SK-N-SH (cell line): ENCODE results near the gene PTPN14. TPM values are rescaled to one million over a fixed set of nuclear protein-coding genes. Genes with fewer than 3 reads are reported as not detected.

Experiments used
- CTCF ChIA-PET: fragments of 300-600, 350-600 bp; formaldehyde crosslinking; extraction: SDS; loops from one replicate; lab custom pipeline; 2021; lab: Yijun Ruan, JAX
- POLR2A ChIA-PET: fragments of 350-600 bp; sonication (Branson Sonifier 250); formaldehyde crosslinking; extraction: SDS; loops from one replicate; lab custom pipeline; 2020; ENCODE audit warnings: antibody characterized with exemption, inconsistent platforms; lab: Yijun Ruan, JAX
- DNase-seq: peaks from one replicate; pipeline ENCODE4 v3.0.0; 2012
- H2AFZ ChIP-seq: fragments of 200-600 bp; sonication (generic); 2 replicates; pipeline ENCODE4 v1.8.1; 2016; ENCODE audit warnings: antibody characterized with exemption, mild to moderate bottlenecking, low read depth
- H3F3A ChIP-seq: fragments of 200-600 bp; sonication (generic); replicated peaks from 2 replicates; pipeline ENCODE3; 2016; ENCODE audit warnings: antibody characterized with exemption, mild to moderate bottlenecking; ENCODE audit not compliant: insufficient read depth
- H3K27ac ChIP-seq, 2 experiments: fragments of 200-500 bp in 1 of 2; fragments of 200-600 bp in 1 of 2; sonication (Bioruptor generic) in 1 of 2; sonication (generic), shearing (Covaris generic) in 1 of 2; 2 replicates each; pipeline versions ENCODE4 v1.5.1 to v1.6.1; 2014 to 2016; ENCODE audit warnings: low read depth in 2 of 2, inconsistent platforms in 1 of 2, low read length in 1 of 2, mild to moderate bottlenecking in 1 of 2, mixed read lengths in 1 of 2
- H3K27me3 ChIP-seq: fragments of 200-600 bp; sonication (generic), shearing (Covaris generic); 2 replicates; pipeline ENCODE4 v1.6.1; 2016; ENCODE audit warnings: mixed run types; ENCODE audit not compliant: insufficient read depth
- H3K36me3 ChIP-seq, 2 experiments: fragments of 200-500 bp in 1 of 2; fragments of 200-600 bp in 1 of 2; sonication (Bioruptor generic) in 1 of 2; sonication (generic) in 1 of 2; replicated peaks in 1 of 2; 2 replicates each; pipeline versions ENCODE3 to v1.5.1; 2014 to 2016; ENCODE audit warnings: low read length in 1 of 2, mild to moderate bottlenecking in 1 of 2; ENCODE audit not compliant: insufficient read depth in 2 of 2, control insufficient read depth in 1 of 2
- H3K4me1 ChIP-seq, 2 experiments: fragments of 200-500 bp in 1 of 2; fragments of 200-600 bp in 1 of 2; sonication (Bioruptor generic) in 1 of 2; sonication (generic), shearing (Covaris generic) in 1 of 2; 2 replicates each; pipeline versions ENCODE4 v1.5.1 to v1.6.1; 2014 to 2016; ENCODE audit warnings: low read depth in 1 of 2, low read length in 1 of 2, mixed run types in 1 of 2; ENCODE audit not compliant: insufficient read depth in 2 of 2, control insufficient read depth in 1 of 2
- H3K4me2 ChIP-seq: fragments of 200-600 bp; sonication (generic), shearing (Covaris generic); 2 replicates; pipeline ENCODE4 v1.6.1; 2017; ENCODE audit warnings: mixed run types
- H3K4me3 ChIP-seq, 2 experiments: fragments of 200-500 bp in 1 of 2; fragments of 200-600 bp in 1 of 2; sonication (Bioruptor generic) in 1 of 2; sonication (generic), shearing (Covaris generic) in 1 of 2; 2 replicates each; pipeline versions ENCODE4 v1.5.1 to v1.8.1; 2014 to 2016; ENCODE audit warnings: low read depth in 2 of 2, inconsistent platforms in 1 of 2, low read length in 1 of 2, mild to moderate bottlenecking in 1 of 2, mixed read lengths in 1 of 2, moderate library complexity in 1 of 2
- H3K79me2 ChIP-seq: fragments of 200-600 bp; sonication (generic); 2 replicates; pipeline ENCODE4 v1.8.1; 2017; ENCODE audit warnings: mild to moderate bottlenecking; ENCODE audit not compliant: insufficient read depth
- H3K9ac ChIP-seq: fragments of 200-600 bp; sonication (generic); 2 replicates; pipeline ENCODE4 v1.6.1; 2017; ENCODE audit warnings: mixed run types
- H3K9me2 ChIP-seq: fragments of 200-600 bp; sonication (generic); 2 replicates; pipeline ENCODE4 v1.6.1; 2017; ENCODE audit warnings: mixed run types
- H3K9me3 ChIP-seq: fragments of 200-600 bp; sonication (generic); 2 replicates; pipeline ENCODE4 v1.6.1; 2017; ENCODE audit warnings: mixed run types, mild to moderate bottlenecking, moderate library complexity
- H4K20me1 ChIP-seq: fragments of 200-600 bp; sonication (generic); 2 replicates; pipeline ENCODE4 v1.6.1; 2017; ENCODE audit warnings: mild to moderate bottlenecking, mixed run types; ENCODE audit not compliant: insufficient read depth
- CTCF ChIP-seq: fragments of 200-600 bp; sonication (generic); IDR thresholded peaks from 2 replicates; pipeline ENCODE4 v1.6.1; 2017; ENCODE audit warnings: antibody characterized with exemption, mild to moderate bottlenecking, moderate library complexity
- ELF1 ChIP-seq: IDR thresholded peaks from 2 replicates; pipeline ENCODE4 v1.4.0; 2012
- EP300 ChIP-seq, 2 experiments: IDR thresholded peaks; 2 replicates each; pipeline versions ENCODE4 v1.4.0 to v1.6.1; 2012; ENCODE audit warnings: borderline replicate concordance in 1 of 2, low read depth in 1 of 2, low read length in 1 of 2
- FOSL2 ChIP-seq: IDR thresholded peaks from 2 replicates; pipeline ENCODE4 v1.4.0; 2012; ENCODE audit warnings: low read depth, mild to moderate bottlenecking, moderate library complexity, borderline replicate concordance
- FOXM1 ChIP-seq: IDR thresholded peaks from 2 replicates; pipeline ENCODE4 v1.4.0; 2012; ENCODE audit warnings: low read depth, mild to moderate bottlenecking
- GABPA ChIP-seq: IDR thresholded peaks from 2 replicates; pipeline ENCODE4 v1.4.0; 2012; ENCODE audit warnings: low read depth, mild to moderate bottlenecking
- MAX ChIP-seq: IDR thresholded peaks from 2 replicates; pipeline ENCODE4 v1.4.0; 2012; ENCODE audit warnings: low read depth
- MEF2A ChIP-seq: IDR thresholded peaks from 2 replicates; pipeline ENCODE4 v1.4.0; 2012; ENCODE audit warnings: low read depth, borderline replicate concordance
- MXI1 ChIP-seq: IDR thresholded peaks from 2 replicates; pipeline ENCODE4 v1.6.1; 2012; ENCODE audit warnings: mild to moderate bottlenecking, low read depth, low read length, improper control_type of control experiment
- NFIC ChIP-seq: IDR thresholded peaks from 2 replicates; pipeline ENCODE4 v1.4.0; 2012; ENCODE audit warnings: borderline replicate concordance
- PBX3 ChIP-seq: IDR thresholded peaks from 2 replicates; pipeline ENCODE4; 2012
- RCOR1 ChIP-seq: fragments of 150-350 bp; IDR thresholded peaks from 2 replicates; pipeline ENCODE4 v1.6.1; 2017; ENCODE audit warnings: antibody characterized with exemption, low read length
- RXRA ChIP-seq: IDR thresholded peaks from 2 replicates; pipeline ENCODE4 v1.4.0; 2012; ENCODE audit warnings: low read depth, mild to moderate bottlenecking, borderline replicate concordance
- SIN3A ChIP-seq: IDR thresholded peaks from 2 replicates; pipeline ENCODE4 v1.6.1; 2012; ENCODE audit warnings: low read depth, mild to moderate bottlenecking, low read length, moderate library complexity, borderline replicate concordance
- TAF1 ChIP-seq: IDR thresholded peaks from 2 replicates; pipeline ENCODE4 v1.6.1; 2012; ENCODE audit warnings: low read depth, mild to moderate bottlenecking, low read length, moderate library complexity, borderline replicate concordance
- TCF12 ChIP-seq: IDR thresholded peaks from 2 replicates; pipeline ENCODE4 v1.4.0; 2012
- TEAD4 ChIP-seq: IDR thresholded peaks from 2 replicates; pipeline ENCODE4 v1.4.0; 2012; ENCODE audit warnings: mild to moderate bottlenecking, borderline replicate concordance; ENCODE audit not compliant: insufficient read depth
- USF1 ChIP-seq: IDR thresholded peaks from 2 replicates; pipeline ENCODE4 v1.4.0; 2012; ENCODE audit warnings: low read depth, borderline replicate concordance
- USF2 ChIP-seq: fragments of 150-350 bp; IDR thresholded peaks from 2 replicates; pipeline ENCODE4 v1.6.1; 2017; ENCODE audit warnings: antibody characterized with exemption, low read length, low read depth, borderline replicate concordance
- YY1 ChIP-seq: IDR thresholded peaks from 2 replicates; pipeline ENCODE4 v1.4.0; 2012; ENCODE audit warnings: low read depth, mild to moderate bottlenecking
- ZBTB33 ChIP-seq: IDR thresholded peaks from 2 replicates; pipeline ENCODE4 v1.4.0; 2012; ENCODE audit warnings: low read depth, borderline replicate concordance
- WGBS: methylation state at CpG from one replicate; pipeline ENCODE4 v1.1.6; 2017; ENCODE audit warnings: low lambda C conversion rate; 5-methylcytosine and 5-hydroxymethylcytosine counted together
- polyA plus RNA-seq, 3 experiments: library from polyadenylated mRNA; depleted of rRNA; stranded (reverse); fragments of >200 nt; gene quantifications; 2 replicates each; pipeline ENCODE4 v1.2.3, GENCODE V29; 2012

The PTPN14 gene
- polyA plus RNA-seq, 1 of the 3 experiments (the other 2 are of a cell fraction): 12.8 TPM

GRCh38 chr1:214364386-214364785 is 187.0 kb downstream of the PTPN14 start (continued):
- TF ChIP-seq ZBTB33 (no peak), PBX3 (no peak), MEF2A (no peak), TCF12 (no peak)
- TF ChIP-seq, all 33 proteins: peak for 0

- 40% methylated on average over 4 of the region's 4 CpGs for WGBS
- Histone ChIP-seq H3K27me3 (no peaks in the 10 kb centered on the region), H3K9me2 (no peaks in the 10 kb centered on the region), H3F3A (peaks cover 31% of the 10 kb centered on the region), H3K79me2 (peaks cover 29% of the 10 kb centered on the region), H3K4me2 (peak overlapping the region; percentile 20), H3K27ac (peak overlapping the region in 1 of 2 experiments; percentile 53; a peak in 2 of 4 replicates), H4K20me1 (peaks cover 3% of the 10 kb centered on the region; the same call in 1 of the 2 replicates), H3K4me3 (no peak overlapping the region), H3K9ac (no peak overlapping the region), H3K36me3 (peaks cover 34 to 51% of the 10 kb centered on the region in 2 experiments), H3K4me1 (peaks cover 0 to 23% of the 10 kb centered on the region in 2 experiments; a peak in 2 of 4 replicates), H2AFZ (no peak overlapping the region), H3K9me3 (no peaks in the 10 kb centered on the region)
- no peak for DNase-seq
- POLR2A ChIA-PET: no interaction called here
- CTCF ChIA-PET: no interaction called here
- TF ChIP-seq GABPA (no peak), ZBTB33 (no peak), TCF12 (peak; percentile 41), CTCF (no peak), USF2 (no peak), FOSL2 (no peak), NFIC (no peak), SIN3A (no peak), FOXM1 (no peak), PBX3 (0 out of 2 replicates have a peak, but pooled peaks have one; percentile 18), EP300 (IDR thresholded peaks at IDR 0.05; ENCODE audit: borderline replicate concordance in 1 of 2, low read depth in 1 of 2, low read length in 1 of 2) (no peak), YY1 (no peak), MAX (no peak), RXRA (no peak), ELF1 (no peak), TEAD4 (no peak), RCOR1 (no peak), TAF1 (no peak), USF1 (no peak), MXI1 (no peak), MEF2A (no peak)
Observed at GRCh38 chr1:214363386-214363785, 188.0 kb downstream of the PTPN14 start.
